NCI-H1105 (cell line): ENCODE data around the gene PRG3.
"Not testable (repeated sequence)": the region's sequence is repeated elsewhere in the genome, so short reads cannot be mapped to it uniquely, and the experiment has no call there.

Experiments
- DNase-seq: peaks from one replicate; lab custom pipeline; 2025; lab: John Stamatoyannopoulos, UW

The PRG3 gene

DNA sequence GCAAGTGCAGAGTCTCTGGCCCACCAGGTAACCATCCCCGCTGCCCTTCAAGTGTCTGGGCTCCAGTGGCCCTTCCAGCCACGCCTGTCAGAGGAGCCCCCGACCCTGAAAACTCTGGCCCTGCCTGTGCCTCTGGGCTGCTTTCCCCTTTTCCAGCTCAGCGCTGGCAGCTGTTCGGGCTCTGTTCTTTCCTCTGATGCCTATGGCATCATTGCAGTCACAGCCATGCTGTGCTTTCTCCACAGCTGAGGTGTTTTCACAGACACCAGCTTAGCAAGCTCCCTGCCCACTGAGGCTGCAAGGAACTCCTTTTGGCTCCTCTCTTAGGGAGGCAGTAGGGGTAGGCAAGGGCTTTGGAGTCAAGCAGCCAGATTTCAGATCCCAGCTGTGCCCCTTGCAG lies 21.6 kb downstream of the PRG3 start:
- DNase-seq = no peak

DNA sequence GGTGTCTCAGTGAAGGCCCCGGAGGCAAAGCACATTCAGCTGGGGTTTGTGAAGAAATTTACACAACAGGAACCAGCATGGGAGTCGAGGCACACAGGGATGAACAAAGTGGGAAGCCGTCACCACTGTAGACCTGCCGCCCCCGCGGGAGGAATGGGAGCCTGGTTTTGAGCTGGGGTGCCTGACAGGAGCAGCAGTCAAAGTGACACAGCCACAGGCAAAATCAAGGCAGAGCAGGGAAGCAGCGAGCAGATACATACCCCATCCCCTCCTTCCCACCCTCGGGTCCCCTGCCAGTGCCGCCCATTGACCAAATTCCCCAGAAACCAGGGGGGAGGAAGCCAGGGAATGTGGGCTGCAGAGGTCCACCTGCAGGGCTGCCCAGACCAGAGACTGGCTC lies 22.0 kb downstream of the PRG3 start:
- DNase-seq = no peak

DNA sequence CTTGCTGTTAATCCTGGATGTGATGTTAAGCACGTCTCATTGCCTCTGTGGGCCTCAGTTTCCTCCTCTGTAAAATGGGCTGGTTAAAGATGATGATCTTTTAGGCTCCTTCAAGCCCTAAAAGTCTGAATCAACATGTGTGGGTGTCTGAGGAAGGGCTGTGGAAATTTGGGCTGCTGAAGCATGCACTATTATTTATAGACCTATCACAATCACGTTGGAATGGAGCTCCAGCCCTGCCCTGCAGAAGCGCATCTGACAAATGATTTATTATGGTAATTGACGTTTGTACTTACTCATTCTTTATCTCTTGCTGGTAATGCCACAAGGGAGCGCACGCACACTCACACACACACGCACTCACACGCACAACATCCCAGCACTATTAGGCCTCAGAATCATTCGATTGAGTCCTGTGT lies 22.4 kb downstream of the PRG3 start:
- DNase-seq = no peak

DNA sequence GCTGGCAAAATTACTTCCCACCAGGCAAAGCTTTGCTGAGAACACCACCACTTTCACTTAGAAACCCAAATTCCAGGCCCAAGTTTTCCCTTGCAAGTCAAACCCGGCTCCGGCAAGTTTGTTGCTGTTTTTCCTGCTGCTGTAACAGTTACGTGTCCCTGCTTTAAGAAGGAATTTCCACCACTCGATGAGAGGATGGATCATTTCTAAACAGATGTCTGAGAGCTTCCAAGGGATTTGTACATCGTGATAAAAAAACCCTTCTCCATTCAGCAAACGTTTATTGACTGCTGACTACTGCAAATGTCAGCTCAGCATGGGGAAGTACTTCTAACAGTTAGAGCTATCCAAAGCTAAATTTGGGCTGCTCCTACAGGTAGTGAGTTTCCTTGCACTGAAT lies 23.1 kb downstream of the PRG3 start:
- no peak for DNase-seq

DNA sequence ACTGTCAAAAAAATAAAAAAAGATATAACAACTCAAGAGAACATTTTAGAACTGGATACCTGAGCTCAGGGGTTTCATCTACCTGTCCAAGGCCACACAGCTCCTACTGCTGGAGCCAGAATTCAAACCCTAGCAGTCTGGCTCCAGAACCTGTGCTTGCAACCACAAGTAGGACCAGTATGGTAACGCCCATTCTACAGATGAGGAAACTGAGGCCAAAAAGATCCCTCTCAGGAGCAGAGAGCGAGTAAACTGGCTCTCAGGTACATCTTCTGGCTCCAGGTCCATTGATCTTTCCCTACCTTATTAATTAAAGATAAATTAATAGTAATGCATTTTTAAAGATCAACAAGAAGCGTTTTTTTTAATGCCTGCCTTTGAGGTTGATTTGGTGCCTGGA lies 23.6 kb downstream of the PRG3 start:
- no peak for DNase-seq

DNA sequence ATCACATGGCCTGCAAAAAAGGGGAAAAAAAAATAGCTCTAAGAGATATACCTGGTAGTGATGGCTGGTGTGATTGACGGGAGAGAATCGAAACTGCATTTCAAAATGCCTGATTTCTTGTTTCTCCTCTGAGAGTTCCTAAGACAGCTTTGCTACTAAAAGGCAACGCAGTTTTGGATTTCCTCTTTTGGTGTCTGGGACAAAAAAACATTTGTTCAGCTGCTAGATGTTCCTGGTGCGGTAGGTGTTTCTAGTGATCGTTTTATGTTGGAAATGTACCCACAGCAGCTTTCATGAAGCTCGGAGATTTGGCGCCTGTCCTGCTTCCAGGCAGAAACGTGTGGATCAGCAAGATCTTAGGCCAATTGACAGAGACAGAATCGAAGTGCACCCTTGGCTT lies 24.7 kb downstream of the PRG3 start:
- no peak for DNase-seq

DNA sequence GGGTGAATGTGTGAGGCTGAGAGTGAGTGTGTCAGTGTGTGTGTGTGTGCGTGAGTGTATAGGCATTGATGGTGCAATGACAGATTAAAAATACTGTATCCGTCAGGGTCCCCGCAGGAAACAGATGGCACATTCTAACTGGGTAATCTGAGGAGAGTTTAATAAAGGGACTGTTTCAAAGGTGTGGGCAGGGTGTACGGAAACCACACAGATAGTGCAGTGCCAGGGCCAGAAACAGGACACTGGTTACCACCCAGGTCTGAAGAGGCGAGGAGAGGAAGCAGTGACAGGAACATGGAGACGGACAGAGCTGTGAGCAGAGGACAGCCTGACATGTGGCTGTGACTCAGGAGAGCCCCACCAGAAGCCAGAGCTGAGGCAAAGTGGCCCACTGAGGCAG lies 26.3 kb downstream of the PRG3 start:
- DNase-seq = no peak

DNA sequence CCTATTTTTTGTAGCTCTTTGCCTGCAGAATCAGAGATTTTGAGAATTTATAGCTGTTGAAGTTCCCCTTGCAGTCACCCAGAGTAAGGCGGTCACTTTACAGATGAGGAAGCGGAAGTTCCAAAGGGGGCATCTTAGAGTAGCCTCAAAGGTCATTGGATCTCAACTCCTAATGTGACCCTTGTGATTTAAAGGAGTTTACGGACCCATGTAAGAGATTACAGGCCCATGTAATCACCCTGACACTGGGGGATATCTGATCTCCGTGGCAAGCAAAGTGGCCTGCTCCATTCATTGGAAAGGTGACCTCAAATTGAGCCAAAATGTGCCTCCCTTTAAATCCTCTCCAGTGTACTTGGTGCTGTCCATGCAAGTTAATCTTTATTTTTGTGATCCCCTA lies 27.1 kb downstream of the PRG3 start:
- DNase-seq = no peak

DNA sequence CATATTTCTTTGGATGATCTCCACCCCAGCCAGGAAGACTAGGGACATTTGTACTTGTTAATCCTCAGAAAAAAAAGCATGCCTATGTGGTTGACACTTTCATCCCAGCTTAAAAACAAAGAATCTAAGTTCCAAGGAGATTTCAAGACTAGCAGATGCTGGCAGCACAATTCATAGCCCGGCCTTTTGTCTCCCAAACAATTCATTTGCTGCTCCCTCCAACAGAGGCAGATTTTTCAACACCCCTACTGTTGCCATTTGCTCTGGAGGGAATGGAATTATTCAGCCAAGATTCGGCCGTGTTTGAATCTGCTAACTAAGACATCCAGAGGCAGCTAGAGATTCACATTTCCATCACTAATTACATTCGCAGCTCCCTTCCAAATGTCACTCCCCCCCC lies 27.5 kb downstream of the PRG3 start:
- DNase-seq = no peak

DNA sequence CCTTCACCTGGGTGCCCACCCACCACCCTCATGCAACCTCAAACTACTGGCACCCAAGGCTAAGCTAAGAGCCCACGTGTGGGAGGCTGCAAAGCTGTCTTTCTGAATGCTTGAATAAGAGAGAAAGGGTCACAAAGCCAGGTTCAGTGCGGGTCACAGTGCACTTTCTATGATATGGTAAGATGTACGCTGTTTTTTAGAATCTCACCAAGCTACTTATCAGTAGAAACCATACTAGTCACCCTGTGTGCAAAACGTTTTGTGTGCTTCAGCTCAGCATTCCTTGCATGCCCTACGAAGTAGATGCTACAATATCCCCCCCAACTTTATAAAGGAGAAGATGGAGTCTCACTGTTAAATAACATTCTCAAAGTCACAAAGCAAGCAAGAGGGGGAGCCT lies 27.9 kb downstream of the PRG3 start:
- DNase-seq = no peak

DNA sequence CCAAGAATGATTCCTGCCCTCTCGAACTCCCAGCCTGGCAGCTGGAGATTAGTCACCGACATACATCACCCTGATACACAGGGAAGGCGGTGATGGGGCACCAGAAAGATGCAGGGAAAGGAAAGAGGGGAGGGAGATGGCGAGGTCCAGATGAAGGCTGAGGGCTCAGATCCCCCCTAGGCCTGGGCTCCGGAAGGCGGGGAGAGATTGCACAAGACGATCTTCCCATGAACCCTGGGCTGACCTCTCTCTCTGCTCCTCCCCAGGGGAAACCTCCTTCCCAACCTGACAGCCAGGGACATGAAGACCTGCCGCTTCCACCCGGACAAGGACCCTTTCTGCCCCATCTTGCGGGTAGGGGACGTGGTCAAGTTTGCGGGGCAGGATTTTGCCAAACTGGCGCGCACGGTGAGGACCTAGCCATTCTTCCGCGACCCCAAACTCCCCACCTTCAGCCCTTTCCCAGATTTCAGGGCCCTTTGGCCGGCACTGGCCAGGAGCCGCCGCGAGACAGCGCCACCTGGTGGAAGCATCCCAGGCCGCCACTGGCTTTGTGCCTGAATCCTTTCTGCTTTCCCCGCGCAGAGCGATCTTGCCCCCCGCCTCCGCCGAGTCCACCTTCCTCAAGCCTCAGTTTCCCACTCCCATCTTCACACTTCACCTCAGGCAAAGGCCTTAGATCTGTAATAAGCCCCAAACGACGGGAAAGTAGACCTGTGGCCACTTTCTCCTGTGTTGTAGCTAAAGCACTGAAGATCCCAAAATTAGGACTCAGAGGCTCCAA lies 31.3 kb downstream of the PRG3 start:
- DNase-seq = no peak

DNA sequence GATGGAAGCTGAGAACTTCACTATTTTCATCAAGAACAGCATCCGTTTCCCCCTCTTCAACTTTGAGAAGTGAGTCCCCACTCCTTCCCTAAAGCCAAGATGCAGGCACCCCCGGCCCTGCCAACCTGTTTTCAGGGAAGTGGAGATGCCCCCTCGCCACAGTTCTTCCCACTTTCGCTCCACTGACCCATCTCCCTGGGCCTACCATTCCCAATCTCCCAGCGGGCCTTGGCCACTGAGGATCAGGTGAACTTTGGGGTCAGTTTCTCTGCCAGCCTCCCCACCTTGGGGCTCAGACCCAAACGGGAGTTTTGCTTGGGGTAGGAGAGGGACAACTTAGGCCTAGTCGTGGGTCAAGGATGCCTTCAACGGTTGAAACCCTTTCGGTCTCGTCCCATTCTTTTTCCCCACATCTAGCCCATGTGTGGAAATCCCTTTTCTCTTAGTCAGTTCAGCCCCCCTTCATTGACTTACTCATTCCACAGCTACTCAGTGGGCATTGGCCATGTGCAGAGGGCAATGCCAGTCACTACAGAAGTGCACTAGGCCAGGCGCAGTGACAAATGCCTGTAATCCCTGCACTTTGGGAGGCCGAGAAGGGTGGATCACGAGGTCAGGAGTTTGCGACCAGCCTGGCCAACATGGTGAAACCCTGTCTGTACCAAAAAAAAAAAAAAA lies 32.2 kb downstream of the PRG3 start:
- no peak for DNase-seq

DNA sequence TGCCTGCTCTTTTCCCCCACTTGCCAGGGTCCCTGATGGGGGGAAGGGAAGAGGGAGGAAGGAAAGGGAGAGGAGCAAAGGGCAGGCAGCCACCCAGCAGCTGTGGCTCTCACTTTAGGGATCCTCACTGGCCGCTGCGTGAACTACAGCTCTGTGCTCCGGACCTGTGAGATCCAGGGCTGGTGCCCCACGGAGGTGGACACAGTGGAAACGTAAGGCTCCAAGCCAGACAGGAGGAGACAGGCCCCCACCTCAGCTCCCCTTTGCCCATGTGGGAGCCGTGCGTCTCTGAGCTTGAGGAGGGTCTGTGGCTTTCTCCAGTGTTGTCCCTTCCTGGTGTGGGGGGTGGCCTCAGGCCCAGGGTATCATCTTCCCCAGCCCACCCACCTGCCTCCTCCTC lies 32.9 kb downstream of the PRG3 start:
- no peak for DNase-seq

DNA sequence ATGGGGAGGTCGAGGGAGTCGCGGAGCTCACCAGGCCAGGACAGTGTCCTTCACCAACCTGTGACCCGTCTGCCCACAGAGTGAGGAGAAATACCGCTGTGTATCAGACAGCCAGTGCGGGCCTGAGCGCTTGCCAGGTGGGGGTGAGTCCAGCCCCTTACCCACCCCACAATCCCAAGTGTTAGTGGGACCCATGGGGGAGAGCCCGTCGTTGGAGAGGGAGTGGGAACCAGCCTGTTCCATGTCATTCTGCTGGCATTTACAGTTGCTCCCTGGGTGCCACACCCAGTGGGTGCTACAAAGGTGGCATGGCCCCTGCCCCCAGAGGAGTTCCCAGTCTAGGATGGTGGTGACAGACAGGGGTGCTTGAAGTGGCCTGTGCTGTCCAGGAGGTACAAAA lies 33.6 kb downstream of the PRG3 start:
- no peak for DNase-seq

DNA sequence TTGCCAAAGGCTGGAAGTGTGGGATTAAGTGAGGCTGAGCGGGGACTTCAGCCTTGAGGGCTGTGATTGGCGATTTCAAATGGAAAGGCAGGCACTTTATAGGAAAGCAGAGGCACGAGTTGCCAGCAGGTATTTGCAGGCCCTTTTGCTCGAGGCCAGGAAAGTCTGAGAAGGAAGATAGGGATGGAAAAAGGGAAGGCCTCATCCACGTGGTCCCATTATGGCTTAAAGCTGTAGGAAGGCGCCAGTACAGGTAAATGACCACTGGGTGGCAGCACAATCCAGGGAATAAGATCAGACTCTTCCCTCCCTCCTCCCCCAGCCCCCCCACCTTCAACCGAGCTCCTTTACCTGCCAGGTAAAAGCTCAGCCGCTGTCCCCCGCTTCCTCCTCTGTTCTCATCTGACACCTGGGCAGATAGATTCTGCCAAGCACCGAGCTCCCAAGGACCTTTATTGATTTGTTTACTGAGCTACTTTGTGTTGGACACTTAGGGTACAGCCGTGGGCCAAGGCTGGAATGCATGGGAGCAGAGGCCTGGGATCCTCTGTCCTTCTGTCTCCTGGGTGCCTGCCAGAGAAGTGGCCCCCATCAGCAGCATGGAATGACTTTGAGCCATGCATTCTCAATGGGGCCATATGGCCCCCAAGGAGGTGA lies 35.3 kb downstream of the PRG3 start:
- peak; percentile 63 for DNase-seq

DNA sequence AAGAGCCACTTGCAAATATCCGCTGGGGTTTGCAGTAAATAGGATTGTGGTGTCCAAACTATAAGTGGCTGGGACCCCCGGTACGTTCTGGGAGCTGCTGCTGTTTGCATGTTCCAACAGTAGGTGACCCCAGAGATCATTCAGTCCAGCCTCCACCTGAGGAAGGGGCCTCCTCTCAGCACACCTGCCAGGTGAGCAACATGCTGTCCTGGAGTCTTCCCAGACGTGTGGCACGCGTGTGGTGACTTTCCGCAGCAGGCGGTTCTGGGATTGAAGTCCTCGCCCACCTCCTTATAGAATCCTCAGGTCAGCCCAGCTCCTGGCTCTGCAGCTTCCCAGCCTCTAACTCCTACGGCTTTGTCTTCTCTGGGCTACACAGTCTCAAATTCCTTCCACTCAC lies 36.1 kb downstream of the PRG3 start:
- no peak for DNase-seq

DNA sequence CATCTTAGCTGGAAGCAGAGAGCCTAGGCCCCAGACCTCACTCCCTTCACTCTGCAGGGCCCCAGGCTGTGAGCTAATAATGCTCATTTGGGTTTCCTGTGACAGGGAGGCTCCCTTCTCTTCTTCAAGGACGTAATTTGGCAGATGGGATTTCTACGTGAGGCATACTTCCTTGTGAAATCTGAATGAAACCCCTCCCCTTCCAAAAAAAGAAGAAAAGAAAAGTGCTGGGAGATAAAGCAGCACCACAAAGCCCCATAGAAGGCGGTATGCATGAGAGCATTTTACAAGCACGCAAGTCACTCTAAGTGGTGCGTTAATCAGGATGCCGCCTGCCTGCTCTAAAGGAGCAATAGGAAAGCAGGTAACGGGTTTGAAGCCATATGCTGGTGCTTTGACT lies 37.1 kb downstream of the PRG3 start:
- no peak for DNase-seq

DNA sequence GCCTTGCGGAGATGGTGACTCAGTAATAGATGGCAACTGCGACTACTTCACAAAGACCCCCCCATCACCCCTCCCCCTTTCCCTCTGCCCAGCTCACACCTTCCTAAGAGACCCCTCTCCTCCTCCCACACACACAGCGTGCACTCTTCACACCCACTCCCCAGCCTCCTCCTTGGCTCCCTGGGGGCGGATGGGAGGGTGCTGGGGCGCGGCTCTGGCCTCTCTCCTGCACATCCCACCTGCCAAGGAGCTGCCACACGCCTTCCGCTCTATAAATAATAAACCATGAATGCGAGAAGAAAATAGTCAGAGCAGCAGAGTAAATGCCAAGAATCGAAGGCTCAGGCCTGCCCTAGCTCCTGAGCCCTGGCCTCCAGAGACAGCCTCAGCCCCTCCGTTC lies 38.2 kb downstream of the PRG3 start:
- DNase-seq = no peak

DNA sequence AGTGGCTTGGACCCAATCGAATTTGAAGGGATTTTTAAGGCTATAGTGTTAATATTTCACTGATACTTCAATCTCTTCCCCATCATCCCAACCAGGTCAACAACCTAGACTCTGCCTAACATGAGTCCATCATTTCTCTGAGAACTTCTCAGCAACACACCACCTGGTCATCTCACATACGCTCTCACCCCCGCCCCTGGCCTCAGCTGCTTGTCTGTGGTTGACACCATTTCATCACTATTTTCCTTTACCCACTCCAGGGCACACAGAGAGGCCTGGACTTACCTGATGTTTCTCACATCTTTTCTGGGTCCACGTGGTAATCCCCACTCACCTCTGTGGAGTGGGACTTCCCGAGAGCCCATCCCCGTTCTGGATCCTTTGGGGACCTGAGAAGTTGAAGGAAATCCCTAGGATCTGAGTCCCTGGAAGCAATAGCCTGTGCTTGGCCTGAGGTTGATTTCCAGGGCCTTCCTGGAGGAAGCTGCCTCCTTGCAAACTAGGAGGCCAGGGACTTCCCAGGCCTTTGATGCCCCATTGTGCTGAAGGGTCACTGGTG lies 39.6 kb downstream of the PRG3 start:
- no peak for DNase-seq

DNA sequence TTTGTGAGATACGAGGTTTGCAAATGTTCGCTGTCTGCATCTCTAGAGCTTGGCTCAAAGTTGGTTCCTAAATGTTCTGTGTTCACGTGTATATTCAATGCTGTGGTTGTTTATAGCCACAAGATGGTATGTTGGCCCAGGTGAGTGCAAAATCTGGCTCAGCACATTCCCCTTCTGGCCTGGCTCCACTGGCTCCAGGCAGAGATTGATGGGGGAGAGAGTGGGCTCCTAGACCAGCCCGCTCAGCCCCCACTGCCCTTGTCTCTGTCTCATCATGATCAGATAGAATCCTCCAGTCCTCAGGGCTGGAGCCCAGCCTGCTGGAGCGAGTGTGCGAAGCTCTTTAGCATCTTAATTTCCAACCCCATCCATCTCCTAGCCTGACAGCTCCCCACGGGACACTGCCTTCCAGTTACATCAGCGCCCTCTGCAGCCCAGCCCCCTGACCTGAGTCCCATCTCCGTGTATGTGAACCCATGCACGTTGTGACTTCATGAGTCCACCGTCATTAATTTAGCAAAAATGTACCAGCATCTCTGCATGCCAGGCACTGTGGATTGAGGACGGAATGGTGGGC lies 40.8 kb downstream of the PRG3 start:
- DNase-seq = no peak

DNA sequence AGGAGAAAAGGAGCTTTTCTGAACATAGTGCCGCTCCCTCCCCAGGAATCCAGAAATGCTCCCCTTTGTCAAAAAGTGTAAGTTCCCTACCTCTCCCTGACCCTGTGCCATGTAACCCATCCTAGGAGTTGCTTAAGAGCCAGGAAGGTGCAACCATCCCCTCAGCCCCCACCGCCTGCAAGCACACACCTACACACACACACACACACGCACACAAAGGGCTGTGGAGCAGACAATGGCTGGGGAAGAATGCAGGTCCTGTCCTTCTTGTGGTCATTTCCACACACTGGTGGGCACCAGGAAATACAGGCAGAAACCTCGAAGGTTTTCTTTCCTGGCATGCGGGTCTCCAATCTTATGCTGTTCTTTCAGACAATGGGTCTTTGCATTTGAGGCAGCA lies 41.6 kb downstream of the PRG3 start:
- DNase-seq = no peak

DNA sequence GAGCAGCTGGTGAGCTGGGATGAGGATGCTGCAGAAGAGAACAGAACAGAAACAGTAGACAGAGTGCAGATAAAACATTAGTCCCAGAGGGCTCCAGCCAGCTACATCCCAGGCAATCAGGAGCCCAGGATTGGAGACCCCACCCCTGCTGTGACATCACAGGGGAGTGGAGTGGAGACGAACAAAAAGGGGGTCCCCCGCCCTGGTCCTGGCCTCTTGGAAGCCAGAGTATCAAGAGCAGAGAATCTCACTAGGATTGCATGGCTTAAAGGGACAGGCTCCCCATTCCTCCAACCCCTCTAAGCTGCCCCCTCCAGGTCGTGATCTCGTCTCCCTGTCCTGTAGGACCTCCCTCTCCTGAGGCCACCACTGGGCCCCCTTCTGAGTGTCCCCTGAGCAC lies 42.8 kb downstream of the PRG3 start, which contains the start of gene P2RX3:
Gene P2RX3, plus strand, starts transcription at position 211 of the 400 bp plus-strand sequence. CDS start 199 bp downstream, outside the sequence.
- DNase-seq = no peak

DNA sequence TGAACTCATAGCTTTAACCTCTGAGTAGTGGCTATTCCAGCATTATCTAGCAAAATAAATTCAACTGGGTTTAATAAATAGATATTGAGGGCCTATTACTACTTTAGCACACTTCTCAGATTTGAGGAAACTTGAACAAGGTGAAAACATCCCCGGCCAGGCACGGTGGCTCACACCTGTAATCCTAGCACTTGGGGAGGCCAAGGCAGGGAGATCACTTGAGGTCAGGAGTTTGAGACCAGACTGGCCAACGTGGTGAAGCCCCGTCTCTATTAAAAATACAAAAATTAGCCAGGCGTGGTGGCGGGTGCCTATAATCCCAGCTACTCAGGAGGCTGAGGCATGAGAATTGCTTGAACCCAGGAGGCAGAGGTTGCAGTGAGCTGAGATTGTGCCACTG lies 44.1 kb downstream of the PRG3 start:
- DNase-seq = not testable (repeated sequence)
